Adipocyte (in vitro differentiated cells): ENCODE data around the gene TECR.
"Not testable (repeated sequence)": the region's sequence is repeated elsewhere in the genome, so short reads cannot be mapped to it uniquely, and the experiment has no call there.

ENCODE experiments used
- DNase-seq: peaks from one replicate; pipeline ENCODE4 v3.0.0-alpha.2; 2015; ENCODE audit warnings: low read depth
- H3K27me3 ChIP-seq: replicated peaks from 2 replicates; pipeline ENCODE4 v1.7.0; 2013; ENCODE audit warnings: mild to moderate bottlenecking, low read length, moderate library complexity; ENCODE audit not compliant: control insufficient read depth, insufficient read depth
- H3K36me3 ChIP-seq: 2 replicates; pipeline ENCODE4 v1.7.0; 2013; ENCODE audit warnings: low read length, mild to moderate bottlenecking, moderate library complexity; ENCODE audit not compliant: control insufficient read depth, insufficient read depth, severe bottlenecking
- H3K4me1 ChIP-seq: 2 replicates; pipeline ENCODE4 v1.7.0; 2013; ENCODE audit warnings: mild to moderate bottlenecking, low read length, moderate library complexity; ENCODE audit not compliant: control insufficient read depth, insufficient read depth
- H3K4me3 ChIP-seq: 2 replicates; pipeline ENCODE4 v1.7.0; 2013; ENCODE audit warnings: mild to moderate bottlenecking, low read length, moderate library complexity
- H3K9ac ChIP-seq: 2 replicates; pipeline ENCODE4 v1.7.0; 2013; ENCODE audit warnings: mild to moderate bottlenecking, low read length, moderate library complexity
- H3K9me3 ChIP-seq: 2 replicates; pipeline ENCODE4 v1.7.0; 2013; ENCODE audit warnings: mild to moderate bottlenecking, low read length, moderate library complexity; ENCODE audit not compliant: control insufficient read depth

Gene TECR

DNA sequence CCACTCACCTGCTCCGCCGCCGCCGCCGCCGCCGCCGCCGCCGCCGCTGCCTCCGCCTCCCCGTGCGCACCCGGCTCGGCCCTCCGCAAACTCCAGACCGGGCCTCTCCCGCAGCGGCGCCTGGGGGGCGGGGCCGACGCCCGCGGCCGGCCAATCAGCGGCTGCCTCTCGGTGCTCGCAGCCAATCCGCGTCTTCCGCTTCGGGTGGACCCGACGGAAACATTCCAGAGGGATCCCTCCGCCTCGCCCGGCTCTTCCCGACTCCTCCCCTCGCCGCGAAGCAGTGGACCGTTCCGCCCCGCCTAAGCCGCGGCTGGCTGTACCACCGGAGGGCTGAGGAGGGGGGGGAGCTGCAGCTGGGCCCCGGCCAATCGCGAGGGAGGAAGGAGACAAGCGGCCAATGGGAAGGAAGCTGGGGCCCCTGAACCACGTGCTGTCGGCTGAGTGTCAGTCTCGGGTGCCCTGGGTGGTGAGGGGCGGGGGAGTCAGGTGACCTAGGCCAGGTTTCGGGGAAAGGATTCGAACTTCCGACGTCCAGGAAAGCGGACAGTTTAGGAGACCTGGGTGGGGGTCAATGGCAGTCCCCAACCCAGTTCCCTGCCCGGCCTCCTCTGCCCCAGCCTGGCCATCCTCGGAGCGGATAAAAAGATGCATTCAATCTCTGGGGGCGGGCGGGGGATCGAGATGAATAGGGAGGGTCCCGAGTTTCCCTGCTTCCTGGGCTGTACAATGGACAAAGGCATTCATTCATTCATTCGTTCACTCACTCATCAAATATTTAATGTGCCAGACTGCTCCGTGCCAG lies 33.2 kb upstream of the TECR start, which contains the start of gene GIPC1:
TSS of gene GIPC1 (minus strand) at position 99 of the 805 bp plus-strand sequence. CDS start 13,151 bp downstream, outside the sequence.
- Histone ChIP-seq H3K9ac (peak within 1 kb of the TSS; percentile 88), H3K36me3 (peaks cover 7% of the 10 kb centered on the region), H3K9me3 (no peaks in the 10 kb centered on the region), H3K4me3 (peak within 1 kb of the TSS; percentile 91), H3K4me1 (peaks cover 26% of the 10 kb centered on the region), H3K27me3 (no peaks in the 10 kb centered on the region)
- DNase-seq, result peak; percentile 99

DNA sequence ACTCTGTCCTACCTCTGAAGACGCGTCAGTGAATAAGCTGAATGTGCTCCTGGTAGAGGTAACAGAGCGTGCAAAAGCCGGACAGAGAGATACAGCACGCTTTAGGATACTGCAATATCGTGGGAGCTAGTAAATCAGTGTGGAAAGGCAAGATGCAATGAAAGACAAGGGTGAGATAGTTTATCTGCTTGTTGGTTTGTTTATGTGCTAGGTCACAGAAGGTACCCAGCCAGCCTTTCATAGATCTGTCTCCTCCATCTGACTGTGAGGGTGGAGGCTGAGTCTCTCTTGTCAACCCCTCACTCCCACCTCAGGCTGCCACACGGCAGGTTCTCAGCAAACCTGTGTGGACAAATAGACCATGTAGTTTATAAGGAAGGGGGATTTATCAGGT lies 32.6 kb upstream of the TECR start:
- Histone ChIP-seq H3K9ac (peak overlapping the region; percentile 31), H3K9me3 (no peaks in the 10 kb centered on the region), H3K27me3 (no peaks in the 10 kb centered on the region), H3K4me3 (peak overlapping the region; percentile 71), H3K4me1 (peaks cover 26% of the 10 kb centered on the region), H3K36me3 (peaks cover 5% of the 10 kb centered on the region)
- no peak for DNase-seq

DNA sequence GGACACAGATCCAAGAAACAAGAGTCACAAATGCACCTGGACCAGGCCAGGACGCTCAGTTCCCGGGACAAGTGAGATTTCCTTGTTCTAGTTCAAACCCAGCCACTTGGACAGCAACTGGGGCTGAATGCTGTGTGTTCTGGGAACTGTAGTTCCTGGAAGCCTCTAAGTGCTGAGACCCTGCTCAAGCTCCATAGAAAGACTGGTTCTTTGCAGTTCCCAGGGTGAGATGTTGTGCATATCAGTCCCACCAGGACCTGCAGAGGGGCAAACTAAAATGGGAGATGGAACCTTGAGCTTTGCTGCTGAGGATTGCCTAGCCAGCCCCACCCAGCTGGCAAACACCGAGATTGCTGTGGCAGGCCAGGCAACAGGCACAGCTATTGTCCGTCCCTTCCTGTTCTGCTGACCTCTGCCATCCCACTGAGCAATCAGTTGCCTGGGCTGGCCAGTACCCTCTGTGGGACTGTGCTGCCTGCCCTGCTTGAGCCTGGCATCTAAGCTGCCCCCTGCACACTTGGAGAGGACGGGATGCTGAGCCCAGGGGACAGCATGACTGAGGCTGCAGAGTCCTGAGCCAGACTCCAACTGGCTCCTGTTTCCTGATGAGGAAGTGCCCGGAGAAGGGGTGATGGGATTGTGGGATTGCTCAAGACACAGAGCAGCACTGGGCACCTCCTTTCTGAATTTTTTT lies 32.0 kb upstream of the TECR start:
- H3K36me3 ChIP-seq, result peaks cover 5% of the 10 kb centered on the region
- DNase-seq, result no peak
- peak overlapping the region; percentile 31 for H3K9ac ChIP-seq
- H3K4me1 ChIP-seq, result peaks cover 30% of the 10 kb centered on the region
- no peaks in the 10 kb centered on the region for H3K9me3 ChIP-seq
- peak overlapping the region; percentile 36 for H3K4me3 ChIP-seq
- H3K27me3 ChIP-seq, result no peaks in the 10 kb centered on the region

DNA sequence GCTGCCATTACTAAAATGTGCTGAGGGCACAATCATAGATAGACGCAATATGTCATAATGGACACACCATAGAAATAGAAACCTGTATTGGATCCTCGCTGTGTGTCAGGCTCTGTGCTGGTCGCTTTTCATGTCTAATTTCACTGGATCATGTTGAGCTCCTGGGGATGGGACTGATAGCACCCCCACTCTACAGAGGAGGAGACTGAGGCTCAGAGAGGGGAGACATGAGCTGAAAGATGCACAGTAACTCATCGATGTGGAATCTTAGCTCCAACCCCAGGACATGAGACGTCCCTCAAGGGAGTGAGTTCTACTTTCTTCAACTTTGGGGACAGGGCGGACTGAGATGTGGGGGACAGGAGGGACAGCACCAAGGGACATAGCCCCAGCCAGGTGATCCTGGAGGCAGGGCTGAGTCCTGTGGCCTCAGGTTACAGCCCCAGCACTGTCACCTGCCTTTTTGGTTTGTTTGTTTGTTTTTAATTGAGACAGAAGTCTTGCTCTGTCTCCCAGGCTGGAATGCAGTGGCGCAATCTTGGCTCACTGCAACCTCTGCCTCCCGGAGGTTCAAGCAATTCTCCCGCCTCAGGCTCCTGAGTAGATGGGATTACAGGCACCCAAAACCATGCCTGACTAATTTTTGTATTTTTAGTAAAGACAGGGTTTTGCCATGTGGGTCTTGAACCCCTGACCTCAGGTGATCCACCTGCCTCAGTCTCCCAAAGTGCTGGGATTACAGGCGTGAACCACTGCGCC lies 26.9 kb upstream of the TECR start:
- H3K27me3 ChIP-seq, result no peaks in the 10 kb centered on the region
- H3K36me3 ChIP-seq, result no peaks in the 10 kb centered on the region
- H3K9me3 ChIP-seq, result no peaks in the 10 kb centered on the region
- DNase-seq, result peak; percentile 69
- no peak overlapping the region for H3K4me3 ChIP-seq
- peaks cover 20% of the 10 kb centered on the region for H3K4me1 ChIP-seq
- no peak overlapping the region for H3K9ac ChIP-seq

DNA sequence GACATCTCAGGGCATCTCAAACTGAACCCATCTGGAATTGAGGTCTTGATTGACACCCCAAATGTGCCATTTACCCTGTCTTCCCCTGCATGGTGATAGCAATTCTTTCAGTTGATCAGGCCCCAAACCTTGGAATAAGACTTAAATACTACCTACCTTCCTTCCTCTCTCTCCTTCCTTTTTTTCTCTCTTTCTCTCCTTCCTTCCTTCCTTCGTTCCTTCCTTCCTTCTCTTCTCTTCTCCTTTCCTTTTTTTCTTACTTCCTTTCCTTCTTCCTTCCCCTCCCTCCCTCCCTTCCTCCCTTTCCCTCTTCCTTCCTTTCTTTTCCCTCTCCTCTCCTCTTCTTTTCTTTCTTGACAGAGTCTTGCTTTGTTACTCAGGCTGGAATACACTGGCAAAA lies 26.1 kb upstream of the TECR start:
- H3K36me3 ChIP-seq, result no peaks in the 10 kb centered on the region
- H3K27me3 ChIP-seq, result no peaks in the 10 kb centered on the region
- H3K9me3 ChIP-seq, result no peaks in the 10 kb centered on the region
- no peak overlapping the region for H3K4me3 ChIP-seq
- peaks cover 19% of the 10 kb centered on the region for H3K4me1 ChIP-seq
- no peak overlapping the region for H3K9ac ChIP-seq
- DNase-seq, result no peak

DNA sequence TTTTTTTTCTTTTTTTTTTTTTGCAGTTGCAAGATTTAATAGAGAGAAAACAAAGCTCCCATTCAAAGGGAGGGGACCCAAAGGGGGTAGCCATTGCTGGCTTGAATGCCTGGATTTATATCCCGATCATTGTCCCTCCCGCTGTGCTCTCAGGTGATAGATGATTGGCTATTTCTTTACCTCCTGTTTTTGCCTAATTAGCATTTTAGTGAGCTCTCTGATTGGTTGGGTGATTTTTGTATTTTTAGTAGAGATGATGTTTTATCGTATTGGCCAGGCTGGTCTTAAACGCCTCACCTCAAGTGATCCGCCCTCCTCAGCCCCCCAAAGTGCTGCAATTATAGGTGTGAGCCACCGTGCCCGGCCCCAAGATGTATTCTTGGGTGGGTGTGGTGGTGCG lies 24.8 kb upstream of the TECR start:
- H3K4me1 ChIP-seq, result peaks cover 20% of the 10 kb centered on the region
- not testable (repeated sequence) for H3K27me3 ChIP-seq, H3K9me3 ChIP-seq, H3K9ac ChIP-seq, H3K4me3 ChIP-seq, DNase-seq, H3K36me3 ChIP-seq

DNA sequence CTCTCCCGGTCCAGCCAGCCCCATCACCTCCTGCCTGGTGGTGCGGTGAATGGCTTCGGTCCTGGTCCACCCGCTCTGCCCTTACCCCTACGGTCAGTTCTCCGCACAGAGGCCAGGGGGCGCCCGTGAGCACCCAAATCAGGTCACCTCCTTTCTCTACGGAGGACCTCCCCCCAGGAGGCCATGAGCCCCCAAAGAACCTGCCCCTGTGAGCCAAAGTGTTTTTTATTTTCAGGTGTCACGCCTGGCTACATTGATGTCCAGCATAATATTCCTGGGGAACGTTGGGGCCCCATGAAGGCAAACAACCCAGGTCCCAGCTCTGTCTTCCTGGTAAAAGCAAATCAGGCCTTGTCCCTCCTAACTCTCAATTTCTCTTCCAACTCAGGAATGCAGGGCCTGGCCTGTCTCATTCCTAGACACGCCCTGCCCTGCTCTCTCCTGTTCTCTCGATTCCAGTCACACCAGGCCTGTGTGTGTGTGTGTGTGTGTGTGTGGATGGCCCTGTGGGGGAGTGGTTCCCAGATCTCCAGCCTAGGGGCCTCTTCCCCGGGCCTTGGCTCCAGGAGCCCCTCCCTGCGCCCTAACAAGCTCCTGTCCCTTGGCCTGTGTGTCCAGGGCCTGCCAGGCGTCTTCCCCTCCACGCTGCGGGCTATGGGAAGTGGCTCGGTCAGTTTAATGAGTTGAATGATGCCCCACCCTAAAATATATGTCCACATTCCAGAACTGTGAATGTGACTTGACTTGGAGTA lies 23.7 kb upstream of the TECR start:
- no peaks in the 10 kb centered on the region for H3K27me3 ChIP-seq
- H3K9me3 ChIP-seq, result no peaks in the 10 kb centered on the region
- peaks cover 30% of the 10 kb centered on the region for H3K4me1 ChIP-seq
- H3K4me3 ChIP-seq, result no peak overlapping the region
- peak; percentile 75 for DNase-seq
- no peaks in the 10 kb centered on the region for H3K36me3 ChIP-seq
- peak overlapping the region; percentile 43 for H3K9ac ChIP-seq

DNA sequence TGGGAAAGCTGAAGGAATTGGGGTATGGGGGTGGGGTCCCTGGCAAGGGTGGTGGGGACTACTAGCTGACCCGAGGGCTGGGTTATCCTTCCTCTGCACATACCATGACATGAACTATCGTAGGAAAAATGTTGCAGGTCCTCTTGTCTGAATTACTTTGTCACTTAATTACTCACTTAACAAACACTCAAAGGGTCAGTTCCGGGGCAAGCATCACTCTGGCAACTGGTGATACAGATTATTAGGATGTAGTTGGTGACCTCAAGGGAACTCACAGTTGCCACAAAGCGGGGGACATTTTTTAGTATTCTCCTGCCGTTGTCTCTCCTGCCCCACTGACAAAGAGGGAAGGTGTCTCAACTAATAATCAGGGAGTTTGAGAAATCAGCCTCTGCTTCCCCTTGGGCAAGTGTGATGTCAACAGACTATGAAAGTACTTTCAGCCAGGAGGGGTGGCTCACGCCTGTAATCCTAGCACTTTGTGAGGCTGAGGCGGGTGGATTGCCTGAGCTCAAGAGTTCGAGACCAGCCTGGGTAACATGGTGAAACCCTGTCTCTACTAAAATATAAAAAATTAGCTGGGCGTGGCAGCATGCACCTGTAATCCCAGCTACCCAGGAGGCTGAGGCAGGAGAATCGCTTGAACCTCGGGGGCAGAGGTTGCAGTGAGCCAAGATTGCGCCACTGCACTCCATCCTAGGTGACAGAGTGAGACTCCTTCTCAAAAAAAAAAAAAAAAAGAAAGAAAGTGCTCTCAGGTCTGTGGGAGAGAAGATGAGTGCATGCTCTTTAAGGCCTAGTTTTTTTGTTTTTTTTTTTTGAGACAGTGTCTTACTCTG lies 21.5 kb upstream of the TECR start:
- Histone ChIP-seq H3K4me3 (no peak overlapping the region), H3K27me3 (no peaks in the 10 kb centered on the region), H3K4me1 (peaks cover 26% of the 10 kb centered on the region), H3K9me3 (no peaks in the 10 kb centered on the region), H3K9ac (no peak overlapping the region), H3K36me3 (no peaks in the 10 kb centered on the region)
- DNase-seq, result peak; percentile 57

DNA sequence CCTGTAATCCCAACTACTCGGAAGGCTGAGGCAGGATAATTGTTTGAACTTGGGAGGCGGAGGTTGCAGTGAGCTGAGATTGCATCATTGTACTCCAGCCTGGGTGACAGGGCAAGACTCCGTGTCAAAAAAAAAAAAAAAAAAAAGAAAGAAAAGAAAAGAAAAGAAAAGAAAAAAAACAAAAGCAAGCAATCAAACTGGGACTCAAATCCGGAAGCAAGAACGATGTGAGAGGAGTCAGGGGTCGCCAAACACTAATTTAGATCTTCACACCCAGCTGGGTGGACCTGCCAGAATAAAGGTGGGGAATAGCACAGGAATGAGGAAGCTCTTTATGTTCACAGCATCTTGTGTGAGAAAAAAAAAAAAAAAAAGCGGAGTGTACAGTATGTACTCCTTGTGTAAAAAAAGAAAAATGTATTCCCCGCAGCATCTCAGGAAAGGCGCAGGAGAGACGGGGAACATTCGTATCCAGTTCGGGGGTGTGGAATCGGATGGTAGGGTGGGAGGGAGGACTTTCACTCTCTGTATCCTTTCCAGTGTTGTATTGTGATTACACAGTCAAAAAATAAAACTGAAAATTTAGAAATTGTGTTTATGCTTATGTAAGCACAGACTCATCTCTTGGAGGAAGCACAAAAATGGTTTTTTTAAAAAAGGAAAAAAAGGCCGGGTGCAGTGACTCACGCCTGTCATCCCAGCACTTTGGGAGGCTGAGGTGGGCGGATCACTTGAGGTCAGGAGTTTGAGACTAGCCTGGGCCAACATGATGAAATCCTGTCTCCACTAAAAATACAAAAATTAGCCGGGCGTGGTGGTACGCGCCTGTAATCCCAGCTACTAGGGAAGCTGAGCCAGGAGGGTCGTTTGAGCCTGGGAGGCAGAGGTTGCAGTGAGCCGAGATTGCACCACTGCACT lies 18.8 kb upstream of the TECR start:
- Histone ChIP-seq H3K36me3 (peaks cover 20% of the 10 kb centered on the region), H3K27me3 (no peaks in the 10 kb centered on the region)
- DNase-seq, result peak; percentile 78

More for the DNA sequence above, 18.8 kb upstream of the TECR start:
- Histone ChIP-seq H3K4me3 (peak overlapping the region; percentile 80), H3K4me1 (peaks cover 37% of the 10 kb centered on the region), H3K9ac (peak overlapping the region; percentile 84), H3K9me3 (no peaks in the 10 kb centered on the region)
